Cerebellar nuclear complex (tissue), 1 donor: Measurements from ENCODE around the gene ITSN2.

Source experiments
- DNase-seq, 2 experiments: peaks; one replicate each; lab custom pipeline; 2025; lab: John Stamatoyannopoulos, UW

The ITSN2 gene

DNA sequence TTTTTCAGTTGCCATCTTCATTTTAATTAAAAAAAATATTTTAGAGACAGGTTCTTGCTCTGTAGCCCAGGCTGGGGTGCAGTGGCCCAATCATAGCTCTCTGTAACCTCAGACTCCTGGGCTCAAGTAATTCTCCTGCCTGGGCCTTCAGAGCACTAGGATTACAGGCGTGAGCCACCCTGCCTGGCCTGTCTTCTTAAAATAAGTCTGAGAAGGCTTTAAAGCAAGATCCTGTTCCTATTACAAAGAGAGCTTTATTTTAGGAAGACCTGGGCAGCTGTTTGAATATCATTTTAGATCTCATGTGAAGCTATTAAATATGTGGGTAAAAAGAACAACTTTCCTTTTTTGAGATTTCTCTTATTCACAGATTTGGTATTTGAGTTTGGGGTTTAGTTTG lies 184.0 kb downstream of the ITSN2 start:
- DNase-seq = no peak

DNA sequence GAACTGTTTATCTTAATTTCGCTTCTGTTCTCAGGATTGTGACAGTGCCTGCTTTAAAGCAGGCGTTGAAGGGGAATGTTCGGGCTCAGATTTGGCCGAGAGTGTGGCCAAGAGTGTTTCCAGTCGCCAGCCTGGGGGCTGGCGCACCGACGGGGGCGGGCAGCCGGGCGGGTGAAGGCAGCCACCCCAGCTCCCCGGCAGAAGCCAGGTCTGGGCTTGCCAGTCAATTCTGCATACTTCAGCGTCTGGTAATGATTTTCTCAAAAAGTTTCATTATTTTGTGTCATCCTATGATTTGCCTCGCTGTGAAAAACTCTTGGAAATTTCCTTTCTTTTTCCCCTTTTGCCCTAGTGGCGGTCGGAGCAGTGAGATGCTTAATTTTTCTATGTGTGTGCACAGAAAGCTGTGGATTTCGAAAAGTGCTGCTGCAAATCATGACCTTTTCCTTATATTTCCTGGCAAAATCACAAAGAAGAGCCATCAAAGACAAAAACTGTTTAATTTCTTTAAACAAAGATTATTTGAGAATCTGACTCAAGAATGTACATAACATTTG lies 184.6 kb downstream of the ITSN2 start:
- DNase-seq = no peak

DNA sequence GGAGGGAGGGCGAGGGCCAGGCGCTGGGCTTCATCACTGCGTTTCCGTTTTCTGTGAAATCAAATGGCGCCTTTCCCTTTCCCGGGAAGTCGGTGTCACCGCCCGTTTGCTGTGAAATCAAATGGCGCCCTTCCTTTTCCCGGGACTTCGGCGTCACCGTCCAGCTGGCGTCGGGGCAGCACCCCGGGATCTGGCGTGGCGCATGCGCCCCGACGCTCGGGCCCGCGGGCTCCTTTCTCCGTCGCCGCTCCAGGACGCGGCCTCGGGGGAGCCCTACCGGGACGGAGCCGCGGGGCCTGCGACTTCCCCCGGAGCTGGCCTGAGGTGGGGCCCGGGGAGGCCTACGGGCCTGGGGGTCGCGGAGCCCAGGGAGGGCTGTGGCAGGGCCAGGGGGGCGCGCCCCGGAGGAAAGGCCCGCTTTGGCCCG lies 185.5 kb downstream of the ITSN2 start, which contains the start of gene FAM228A:
Gene FAM228A (plus strand): TSS at position 203 of the 427 bp plus-strand sequence. CDS start 428 bp downstream, outside the sequence.
- DNase-seq = no peak

DNA sequence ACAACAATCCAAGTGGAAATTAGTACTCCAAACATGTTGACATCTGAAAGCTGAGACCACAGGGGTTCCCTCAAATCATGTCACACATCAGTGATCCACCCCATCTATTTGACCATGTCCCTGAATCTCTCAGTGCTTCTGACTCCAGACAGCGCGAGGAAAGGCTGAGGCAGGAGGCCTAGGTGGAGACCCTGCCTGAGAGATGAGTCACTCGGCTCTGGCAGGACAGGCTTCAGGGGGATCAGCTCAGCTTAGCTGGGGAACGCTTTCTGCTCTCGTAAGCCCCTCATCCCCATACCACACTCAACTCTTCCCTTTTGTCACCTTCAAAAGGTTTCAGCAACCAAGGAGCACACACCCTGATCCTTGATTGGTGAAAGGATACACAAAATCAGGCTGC lies 191.3 kb downstream of the ITSN2 start:
- DNase-seq = no peak

DNA sequence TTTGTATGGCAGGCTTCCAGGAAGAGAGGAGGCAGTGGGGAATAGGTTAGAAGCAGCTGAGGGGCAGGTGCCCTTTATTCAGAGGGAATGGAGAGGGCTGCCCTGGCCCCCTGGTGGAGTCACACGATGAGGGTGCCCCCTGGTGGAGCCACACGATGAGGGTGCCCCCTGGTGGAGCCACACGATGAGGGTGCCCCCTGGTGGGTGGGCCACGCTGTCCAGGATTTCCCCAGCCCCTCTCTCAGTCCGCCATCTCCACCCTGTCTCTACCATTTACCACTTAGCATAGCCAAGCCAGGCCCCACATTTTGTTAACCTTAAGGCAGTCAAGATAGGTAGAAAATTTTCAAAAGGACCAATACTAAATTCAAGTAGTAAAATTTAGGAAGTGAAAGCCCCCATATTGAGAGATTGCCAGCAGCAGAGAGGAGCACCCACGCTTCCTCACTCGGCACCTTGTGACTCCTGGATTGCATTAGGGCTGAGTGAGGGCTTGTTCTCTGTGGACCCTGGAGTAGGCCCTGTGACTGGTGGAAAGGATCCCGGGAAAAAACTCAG lies 195.8 kb downstream of the ITSN2 start:
- no peak for DNase-seq

DNA sequence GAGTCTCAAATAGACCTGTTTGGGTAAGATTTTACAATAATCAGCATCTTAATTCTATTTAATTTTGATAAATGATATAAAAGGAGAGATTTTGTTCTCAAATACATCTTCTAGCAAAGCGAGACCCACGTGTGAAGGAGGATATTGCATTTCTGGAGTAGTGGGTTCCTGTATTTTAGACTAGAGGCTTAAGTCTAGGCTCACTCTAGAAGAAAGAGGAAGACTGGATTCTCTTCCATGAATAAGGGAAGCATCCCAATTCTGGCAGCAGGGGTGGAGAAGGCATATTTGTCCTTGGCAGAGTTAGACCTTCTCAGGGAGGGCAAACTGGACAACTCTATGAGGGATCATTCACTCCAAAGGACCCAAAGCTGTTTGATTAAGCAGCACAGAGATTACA lies 196.7 kb downstream of the ITSN2 start:
- no peak for DNase-seq

DNA sequence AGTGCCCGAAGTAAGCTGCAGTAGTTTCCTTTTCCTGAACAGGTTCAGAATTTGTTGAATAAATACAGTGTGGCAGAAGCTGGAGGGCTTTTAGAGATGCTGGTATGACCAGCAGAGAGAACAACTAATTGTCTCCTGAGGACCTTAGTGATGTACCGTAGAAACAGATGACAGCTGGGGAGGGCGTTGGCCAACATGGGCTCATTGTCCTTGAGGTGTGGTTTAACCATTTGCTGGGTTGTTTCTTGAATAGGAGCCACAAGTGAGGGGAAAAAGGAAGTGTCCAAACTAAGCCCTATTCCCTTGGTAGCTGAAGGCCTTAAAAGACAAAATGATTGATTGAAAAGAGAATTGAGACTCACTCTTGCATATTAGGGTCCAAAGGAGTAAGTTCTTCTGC lies 197.2 kb downstream of the ITSN2 start:
- DNase-seq = no peak

DNA sequence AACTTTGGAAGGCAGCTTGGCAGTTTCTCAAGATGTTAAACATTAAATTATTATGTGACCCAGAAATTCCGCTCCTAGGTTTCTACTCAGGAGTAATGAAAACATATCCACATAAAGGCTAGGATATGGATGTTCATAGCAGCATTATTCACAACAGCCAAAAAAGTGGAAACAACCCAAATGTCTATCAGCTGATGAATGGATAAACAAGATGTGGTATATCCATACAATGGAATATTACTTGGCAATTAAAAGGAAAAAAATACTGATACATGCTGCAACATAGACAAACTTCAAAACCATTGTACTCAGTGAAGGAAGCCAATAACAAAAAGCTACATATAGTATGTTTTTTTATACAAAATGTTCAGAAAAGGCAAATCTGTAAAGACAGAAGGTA lies 197.8 kb downstream of the ITSN2 start:
- DNase-seq = no peak

DNA sequence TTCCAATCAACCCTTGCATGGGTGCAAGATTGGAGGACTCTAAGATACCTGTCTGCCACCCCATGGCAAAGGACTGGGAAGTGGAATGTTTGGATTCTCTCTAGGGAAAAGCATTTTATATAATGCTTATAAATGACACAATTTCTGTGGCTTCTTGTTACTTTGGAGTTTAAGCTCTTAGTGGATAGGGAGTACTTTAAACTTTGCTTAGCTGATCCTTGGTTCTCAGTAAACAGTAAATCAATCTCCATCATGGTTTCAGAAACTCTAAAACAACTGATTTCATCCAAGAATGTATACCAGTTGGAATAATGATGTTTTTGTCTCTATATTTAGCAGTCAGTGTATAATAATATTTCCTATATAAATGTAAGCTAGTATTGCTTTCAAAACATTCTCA lies 199.6 kb downstream of the ITSN2 start:
- no peak for DNase-seq

DNA sequence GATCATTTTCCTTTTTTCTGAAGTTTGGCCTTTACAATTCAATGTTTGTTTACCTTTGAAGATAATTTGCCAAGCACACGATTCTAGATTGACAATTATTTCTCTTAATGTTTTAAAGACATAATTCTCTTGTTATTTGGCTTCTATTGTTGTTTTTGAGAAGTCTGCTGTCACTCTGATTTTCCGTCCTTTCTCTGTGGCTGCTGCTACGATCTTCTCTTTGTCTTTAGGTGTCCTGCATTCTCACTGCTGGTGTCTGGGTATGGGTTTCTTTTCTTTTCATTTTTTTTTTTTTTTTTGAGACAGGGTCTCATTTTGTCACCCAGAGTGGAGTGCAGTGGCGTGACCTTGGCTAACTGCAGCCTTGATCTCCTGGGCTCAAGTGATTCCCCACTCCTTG lies 200.6 kb downstream of the ITSN2 start:
- DNase-seq = no peak

DNA sequence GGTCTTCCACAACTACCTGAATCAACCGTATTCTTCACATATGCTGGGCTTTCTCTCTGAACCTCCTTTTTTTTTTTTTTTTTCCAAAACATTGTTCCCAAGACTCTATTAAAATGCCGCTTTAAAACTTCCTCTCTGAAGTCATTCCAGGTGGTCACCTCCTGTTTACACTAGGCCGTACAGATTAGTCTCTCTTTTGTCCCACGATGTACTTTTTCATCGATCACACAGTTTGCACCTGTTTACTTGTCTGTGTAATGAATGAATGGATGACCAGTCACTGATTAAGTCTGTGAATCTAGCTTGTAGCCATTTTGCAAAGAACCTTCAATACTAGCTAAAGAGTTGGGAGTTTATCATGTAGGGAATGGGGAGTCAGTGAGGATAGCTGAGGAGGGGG lies 202.2 kb downstream of the ITSN2 start:
- no peak for DNase-seq

DNA sequence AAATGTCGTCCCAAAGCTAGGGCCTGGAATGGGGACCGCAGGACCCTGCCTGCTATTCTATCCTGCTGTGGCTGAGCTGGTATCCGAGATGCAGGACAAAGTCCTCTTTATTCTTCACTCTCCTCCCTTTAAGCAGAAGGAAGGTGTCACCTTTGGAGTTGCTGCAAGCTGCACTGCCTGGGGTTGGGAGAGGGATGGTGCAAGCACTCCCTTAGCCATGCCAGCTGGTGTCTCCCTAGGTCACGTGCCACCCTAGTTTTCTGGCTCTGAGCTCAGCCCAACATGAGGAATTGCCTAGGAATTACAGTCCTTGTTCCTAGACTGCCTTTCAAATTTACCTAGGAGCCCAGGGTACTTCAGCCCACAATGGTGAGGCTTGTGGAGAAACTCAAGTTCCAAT lies 206.9 kb downstream of the ITSN2 start:
- DNase-seq = no peak
